Stimulated activated CD8-positive, alpha-beta memory T cell treated with anti-CD3 and anti-CD28 coated beads, Interleukin-4, amount 100 ng/mL, for 1 hour (primary cell): ENCODE results near the gene MED9.

Experiments
- DNase-seq, 2 donors: peaks; one replicate each; pipeline ENCODE4 v3.0.0-alpha.2; 2020; ENCODE audit warnings: low read depth in 2 of 2, low spot score in 1 of 2

Gene MED9

DNA sequence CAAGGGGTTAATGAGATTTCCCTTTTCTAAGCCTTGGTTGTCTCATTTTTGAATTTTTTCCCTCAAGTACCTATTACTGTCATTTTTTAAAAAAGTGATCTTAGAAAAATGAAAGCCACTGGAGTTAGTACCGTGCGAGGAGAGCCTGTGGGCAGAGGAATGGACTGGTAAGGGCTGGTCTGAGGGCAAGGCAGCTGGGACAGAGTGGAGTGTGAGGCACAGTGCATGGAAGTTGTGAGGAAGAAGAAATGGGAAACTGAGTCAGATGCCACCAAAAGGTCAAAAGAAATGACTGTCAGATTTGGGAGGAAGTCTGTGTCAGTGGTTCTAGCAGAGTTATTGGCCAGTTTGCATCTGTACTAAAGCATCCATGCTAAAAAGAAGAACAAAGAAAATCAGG, 11.2 kb downstream of the MED9 start:
- DNase-seq: no peak

DNA sequence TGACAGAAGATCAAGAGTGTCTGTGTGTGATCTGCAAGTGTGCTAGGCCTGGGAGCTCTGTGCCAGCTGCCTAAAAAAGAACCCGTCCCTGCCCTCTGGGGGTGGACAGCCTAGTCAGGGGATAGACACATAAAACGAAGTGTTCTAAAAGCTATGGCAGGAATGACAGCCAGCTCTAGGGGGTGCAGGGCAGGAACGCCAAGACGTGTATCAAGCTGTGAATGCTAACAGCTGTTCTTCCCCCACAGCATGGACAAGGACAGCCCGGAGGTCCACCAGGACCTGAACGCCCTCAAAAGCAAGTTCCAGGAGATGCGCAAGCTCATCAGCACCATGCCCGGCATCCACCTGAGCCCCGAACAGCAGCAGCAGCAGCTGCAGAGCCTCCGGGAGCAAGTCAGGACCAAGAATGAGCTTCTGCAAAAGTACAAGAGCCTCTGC, 14.3 kb downstream of the MED9 start:
- DNase-seq: no peak

DNA sequence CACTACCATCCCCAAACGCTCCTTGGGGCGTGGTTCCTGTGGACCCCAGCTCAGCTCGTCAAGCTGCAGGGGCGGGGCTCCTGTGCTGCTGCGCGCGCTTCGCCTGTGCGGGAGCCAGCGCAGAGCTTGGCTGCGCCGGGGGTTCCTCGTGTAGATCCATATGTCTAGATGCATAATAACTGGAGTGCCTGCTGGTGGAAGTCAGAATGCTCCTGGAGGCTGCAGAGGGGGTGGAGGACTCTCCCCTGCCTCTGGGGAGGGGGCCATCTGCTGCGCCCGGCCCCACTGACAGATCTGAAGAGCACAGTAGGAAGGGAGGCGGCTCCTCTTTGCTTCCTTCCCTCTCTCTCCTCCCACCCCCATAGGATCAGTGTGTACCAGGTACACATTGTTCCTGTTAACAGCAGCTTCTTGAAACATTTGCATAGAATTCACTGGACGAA, 14.8 kb downstream of the MED9 start:
- DNase-seq: no peak

DNA sequence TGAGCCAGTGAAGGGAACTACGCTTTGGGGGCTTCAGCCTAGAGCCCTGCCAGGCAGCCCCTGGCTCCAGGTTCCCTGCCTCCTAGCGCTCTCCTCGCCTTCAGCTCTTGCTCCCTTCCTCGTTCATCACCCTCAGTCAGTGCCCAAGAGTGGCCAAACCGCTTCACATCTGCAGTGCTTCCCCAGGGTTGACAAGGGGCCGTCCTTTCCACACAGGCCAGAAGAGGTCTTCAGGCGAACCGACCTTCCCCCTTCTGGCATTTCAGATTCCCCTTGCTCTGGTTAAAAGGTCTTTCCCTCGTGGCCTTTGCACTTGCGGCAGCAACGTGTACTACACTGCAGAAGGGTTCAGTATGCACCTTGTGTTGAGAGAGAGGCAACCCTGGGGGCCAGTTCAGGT, 15.3 kb downstream of the MED9 start:
- DNase-seq: no peak

DNA sequence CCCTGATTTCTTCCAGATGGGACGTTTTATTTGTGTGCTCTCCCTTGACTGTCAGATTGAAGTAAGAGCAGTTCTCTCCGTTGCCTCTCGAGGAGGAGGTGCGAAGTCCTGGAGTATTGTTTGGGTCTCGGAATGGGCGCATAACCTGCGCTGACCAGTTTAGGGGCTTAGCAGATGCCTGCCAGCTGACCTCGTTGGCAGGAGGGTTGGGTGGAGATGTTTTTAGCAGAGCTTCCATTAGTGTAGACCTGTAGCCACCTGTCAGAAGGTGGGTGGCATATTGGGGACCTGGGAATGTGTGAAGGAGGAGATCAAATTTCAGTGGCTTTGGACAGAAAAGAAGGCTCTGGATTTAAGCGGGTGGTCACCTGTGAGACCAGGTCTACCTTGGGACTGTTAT, 15.8 kb downstream of the MED9 start:
- no peak for DNase-seq

DNA sequence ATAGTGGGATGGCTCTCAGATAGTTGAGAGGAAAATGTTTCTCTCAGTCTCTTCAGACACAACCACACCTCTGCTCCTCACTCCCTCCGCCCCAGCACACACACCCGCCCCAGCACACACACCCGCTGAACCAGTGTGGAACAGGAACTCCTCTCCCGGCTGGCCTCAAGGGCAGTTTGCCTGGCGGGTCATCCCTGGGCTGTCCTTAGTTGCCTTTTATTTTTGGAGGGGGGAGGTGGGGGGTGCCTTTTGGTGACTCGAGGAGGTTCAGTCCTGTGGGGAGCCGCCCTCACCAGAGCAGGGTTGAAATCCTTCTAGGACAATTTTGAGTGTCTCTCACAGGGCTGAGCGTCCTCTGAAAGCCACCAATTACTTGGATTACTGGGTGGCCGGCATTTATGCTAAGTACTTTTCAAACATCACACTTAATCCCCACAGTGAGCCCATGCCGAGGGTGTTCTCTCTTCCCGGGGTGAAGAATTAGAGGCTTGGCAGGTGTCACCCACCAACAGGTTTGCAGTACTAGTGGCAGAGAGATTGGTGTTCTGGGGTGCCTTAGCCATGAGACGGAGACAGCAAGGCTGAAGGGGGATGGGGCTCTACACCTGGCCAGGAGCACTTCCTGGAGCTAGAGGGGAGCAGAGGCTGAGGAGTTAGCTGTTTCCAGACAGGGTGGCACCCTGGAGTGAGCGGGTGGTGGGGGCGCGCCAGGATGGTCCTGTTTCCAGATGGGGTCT, 16.6 kb downstream of the MED9 start:
- DNase-seq: no peak

DNA sequence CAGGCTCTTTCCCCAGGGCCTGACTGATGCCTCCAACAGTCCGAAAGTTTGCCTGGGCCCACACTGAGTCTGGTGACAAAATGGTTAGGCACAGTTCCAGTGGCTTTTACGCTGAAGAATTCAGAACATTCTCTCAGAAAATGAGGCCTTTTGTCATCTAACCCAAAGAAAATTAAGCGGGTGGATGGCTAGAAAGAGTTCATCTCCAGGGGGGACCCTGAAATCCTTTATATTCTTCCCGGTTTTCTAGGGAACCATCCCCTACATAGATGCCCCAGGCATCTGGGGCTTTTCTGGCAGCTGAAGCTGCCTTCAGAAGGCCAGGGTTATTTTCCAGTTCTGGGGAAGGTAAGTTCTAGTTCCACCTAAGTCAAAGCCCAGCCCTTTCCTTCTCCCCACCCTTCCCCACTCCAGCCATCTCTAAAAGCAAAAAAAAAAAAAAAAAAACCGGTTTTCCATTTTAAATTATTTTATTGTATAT, 17.2 kb downstream of the MED9 start:
- DNase-seq: no peak

DNA sequence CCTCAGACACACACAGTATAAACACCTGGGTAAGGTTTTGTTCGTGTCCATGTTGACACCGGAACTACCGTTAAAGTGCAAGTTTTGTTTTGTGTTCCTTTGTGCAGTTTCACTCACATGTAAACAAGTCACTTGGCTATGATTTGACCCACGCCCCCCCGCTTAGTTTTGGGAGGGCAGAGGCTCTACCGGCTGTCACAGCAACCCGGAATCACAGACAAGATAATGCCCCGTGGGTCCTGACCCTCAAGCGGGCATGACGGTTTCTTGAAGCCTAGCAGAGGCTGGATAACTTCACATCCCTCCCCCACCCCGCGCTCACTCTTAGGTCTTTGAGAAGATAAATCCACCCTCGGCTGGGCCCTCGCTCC, 17.7 kb downstream of the MED9 start:
- no peak for DNase-seq

DNA sequence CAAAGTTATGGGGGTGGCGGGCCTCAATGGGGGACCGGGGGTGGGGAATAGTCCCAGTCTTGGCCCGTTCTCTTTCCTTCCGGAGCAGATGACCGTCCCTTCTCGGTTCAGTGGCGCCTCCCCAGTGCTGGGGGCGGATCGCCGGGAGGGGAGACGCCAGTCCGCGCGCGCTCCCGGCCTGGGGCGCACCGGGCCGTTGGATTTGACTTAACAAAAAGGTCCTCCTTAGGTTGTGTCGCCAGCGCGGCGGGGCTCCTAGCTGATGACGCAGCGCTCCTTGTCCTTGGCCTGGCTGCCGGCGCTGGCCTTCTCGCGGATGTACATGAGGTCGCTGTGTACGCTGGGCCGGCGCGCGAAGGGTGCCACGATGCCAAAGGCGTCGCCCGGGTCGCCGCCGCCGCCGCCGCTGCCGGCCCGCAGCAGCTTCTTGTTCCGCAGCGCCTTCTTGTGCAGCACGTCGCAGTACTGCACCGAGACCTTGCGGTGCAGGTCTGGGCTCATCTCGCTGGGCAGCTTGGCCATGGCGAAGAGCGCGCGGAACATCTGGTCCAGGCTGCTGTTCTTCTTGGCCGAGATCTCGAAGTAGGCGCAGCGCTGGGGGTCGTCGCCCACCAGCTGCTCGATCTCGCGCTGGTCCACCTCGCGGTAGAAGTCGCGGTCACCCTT, 18.2 kb downstream of the MED9 start:
- no peak for DNase-seq

DNA sequence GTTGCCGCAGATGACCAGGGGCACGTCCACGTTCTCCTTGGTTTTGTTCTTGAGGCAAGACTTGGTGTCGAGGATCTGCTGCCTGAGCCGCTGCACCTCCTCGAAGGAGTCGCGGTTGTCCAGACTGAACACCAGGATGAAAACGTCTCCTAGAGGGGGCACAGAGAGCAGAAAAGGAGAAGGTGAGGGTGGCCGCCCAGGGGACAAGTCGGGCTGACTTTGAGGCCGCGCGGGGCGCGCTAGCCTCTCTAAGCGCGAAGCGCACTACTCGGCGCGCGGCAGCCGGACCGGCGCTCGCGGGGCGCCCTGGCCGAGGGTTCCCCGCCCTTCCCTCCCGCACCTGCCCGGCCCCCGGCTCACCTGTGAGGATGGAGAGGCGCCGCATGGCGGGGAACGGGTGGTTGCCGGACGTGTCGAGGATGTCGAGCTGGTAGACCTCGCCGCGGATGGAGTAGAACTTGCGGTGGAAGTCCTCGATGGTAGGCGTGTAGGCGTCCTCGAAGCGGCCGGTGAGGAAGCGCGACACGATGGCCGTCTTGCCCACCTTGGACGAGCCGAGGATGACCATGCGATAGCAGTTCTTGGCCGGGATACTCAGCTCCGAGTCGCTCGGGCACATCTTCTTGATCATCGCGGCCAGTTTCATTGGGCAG, 18.9 kb downstream of the MED9 start:
- peak in 1 of 2 donors; percentile 6 for DNase-seq

DNA sequence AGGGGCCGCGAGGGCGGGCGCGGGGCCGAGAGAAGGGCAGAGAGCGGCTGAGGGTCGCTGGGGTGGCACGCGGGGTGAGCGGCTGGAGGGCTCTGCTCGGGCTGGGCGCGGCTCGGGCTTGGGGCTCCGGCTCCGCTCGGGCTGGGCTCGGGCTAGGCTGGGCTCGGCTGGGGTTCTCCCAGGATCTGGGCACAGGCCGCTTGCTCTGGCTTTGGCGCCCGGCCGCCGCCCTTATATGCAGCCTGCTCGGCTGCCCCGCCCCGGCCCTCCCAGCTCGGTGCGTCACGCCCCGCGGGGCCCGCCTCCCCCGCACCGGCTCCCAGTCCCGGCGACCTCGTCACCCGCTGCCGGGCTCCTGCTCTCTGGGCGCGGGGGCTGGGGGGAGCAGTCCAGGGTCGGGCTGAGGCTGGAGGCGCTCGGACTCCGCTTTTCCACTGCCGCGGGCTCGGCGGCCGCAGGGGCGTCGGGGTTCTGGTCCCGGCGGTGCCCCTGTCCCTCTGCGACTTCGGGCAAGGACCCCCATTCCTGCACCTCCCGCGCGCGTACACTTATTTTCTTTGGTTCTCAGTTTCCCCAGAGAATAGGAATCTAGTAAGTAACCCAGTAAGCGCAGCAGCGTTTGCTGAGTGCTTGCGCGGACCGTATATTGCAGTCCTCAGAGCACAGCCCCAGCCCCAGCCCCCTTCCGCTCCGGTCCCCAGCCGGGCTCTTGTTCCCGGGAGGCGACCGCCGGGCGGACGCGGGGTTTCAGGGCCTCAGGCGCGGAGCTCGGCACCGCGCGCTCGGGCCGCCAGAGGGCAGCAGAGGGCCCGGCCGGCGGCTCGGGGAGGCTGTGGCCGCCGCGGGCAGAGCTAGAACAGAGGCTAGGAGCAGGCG, 19.6 kb downstream of the MED9 start, which contains the start of gene RASD1:
RASD1 (minus strand) TSS at position 207 of the 876 bp plus-strand sequence. CDS start 214 bp downstream, outside the sequence.
- DNase-seq: peak; percentile 44 to 59

DNA sequence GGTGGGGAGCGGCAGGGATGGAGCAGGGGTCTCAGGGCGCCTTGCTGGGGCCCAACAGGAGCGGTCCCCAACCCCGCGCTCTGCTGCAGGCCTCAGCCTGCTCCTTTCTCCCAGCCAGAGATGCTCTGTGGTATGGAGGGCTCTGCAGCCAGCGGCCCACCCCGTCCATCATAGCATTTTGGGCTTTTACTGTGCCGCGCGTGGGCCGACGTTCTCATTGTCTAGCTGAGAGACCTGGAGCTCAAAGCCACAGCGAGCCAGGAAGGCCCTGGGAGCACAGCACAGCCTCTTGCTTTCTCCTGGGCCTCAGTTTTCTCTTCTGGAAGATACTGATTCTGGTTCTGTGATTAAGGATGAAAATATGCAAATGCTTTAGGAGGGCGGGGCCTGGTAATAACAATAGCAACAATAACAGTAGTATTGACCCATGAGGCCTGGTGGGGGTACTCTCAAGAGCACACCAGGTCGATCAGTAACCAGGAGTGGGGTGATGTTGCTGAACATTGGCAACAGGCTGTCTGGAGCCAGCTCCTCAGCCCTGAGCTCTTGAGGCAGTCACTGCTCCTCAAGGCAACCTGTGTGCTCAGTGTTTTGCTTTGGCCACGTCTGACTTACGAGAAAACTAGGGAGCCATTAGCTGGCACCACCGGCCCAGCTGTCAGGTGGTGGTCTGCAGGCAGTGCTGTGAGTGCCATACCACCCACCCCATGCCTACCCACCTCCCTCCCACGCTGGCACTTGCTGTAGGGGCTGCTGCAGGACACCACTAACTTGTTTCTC, 20.5 kb downstream of the MED9 start:
- no peak for DNase-seq

DNA sequence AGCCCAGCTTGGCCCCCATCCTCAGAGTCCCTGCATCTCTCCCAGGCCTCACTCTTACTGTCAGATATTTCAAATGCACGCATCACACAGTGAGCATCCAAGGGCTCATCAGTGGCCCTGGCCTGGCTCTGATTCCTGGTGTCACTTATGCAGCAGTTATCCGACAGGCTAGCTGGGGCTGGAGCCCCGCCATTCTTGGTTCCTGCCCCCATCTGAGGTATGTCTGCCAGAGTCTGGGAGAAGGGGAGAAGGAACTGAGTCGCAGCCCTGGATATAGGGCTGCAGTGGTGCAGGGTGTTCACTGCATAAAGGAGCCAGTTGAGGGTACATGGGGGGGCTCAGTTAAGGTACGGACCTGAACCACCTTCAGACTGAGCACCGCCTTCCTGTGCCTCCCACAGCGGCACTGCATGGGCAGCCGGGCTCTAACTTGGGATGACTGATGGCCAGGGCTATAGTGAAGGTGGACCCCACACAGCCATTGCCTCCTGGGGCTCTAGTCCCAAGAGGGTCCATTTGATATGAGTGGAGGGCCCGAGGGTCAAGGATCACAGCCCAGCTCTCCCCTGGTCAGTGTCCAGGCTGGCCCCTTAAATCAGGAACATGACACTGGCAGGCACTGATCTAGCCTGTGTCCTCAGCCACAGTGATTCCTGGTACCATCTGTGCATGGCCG, 21.2 kb downstream of the MED9 start:
- DNase-seq: no peak

DNA sequence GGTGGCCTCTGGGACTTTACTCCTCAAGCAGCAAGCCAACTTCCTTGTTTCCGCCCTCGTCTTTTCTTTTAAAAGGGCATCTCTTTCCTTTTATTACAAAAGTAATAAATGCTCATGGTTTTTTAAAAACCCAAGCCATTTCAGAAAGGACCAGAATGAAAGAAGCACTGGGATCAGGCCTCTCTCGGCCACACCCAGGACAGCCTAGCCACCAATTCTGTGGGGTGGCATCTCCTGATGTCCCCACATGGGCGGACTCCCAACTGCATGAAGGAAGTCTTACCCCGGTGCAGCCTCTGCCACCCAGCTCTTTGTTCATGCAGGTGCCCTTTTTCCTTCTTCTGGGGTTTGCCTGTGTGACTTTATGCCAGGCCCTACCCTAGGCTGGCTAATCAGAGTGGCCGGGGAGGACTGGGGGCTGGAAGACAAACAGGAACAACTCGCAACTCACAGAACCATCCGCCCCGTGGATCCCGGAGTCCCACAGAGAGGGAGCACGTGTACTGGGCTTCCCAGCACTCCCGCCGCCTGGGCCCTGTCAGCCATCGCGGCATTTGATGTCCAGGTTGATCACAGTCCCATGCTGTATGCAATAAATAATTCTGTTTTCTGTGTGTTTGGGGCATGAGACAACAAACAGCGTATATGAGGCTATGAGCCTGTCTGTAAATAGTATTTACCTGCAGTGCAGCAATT, 22.0 kb downstream of the MED9 start:
- DNase-seq: no peak

DNA sequence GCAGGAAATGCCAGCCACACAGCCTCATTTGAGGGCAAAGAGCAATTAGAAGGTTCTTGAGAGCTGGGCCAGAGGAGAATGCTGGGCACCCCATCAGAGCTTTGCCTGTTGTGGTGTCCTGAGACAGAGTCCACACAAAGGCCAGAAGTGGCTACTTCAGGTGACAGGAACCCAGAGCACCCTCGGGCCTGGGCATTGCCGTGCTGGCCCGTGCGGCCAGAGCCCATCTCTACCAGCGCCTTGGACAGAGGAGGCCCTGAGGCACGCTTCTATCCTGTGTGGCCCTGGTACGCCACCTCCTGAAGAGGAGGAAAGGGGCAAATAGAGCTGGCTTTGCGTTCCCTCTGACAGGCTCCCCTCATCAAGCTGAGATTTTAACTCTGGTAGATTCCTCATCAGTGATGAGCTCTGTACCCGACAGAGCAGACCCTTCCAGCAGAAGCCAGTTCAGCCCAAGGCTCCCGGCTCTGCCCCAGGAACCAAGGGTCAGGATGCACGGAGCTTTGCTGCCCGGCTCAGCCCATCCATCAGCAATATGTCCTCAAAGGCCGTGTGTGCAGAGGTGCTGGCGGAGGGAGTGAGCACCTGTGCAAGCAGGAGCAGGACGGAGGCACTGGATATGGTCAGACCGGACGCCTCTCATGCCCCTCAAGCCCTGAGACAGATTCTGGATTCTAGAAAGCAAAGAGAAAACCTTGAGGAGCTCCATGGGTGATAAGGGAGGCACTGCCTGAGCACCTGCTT, 22.8 kb downstream of the MED9 start:
- DNase-seq: no peak

DNA sequence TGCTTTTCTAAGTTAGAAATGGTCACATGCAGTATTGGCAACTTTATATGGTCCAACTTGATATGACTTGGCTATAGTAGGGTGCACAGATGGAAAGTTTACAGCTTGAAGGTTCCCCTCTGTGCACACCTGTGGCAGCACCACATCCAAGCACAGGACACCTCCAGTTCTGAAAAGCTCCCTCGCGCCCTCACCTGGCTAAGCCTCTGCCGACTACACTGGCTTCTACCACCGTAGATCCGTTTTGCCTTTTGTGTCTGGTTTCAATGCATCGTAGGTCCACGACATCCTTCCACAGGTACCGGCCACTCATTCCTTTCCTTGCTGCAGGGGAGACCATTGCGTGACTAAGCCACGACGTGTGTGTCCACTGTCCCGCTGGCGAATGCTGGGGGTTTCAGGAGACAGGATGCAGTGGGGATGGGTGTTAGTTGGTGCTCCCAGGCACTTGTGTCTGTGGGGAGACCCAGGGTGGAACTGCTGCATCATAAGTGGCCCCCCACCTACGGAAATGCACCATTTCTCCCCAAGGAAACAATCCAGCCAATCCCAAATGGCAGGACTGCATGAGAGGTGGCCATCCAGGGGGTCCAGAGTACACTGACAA, 24.3 kb downstream of the MED9 start:
- DNase-seq: no peak

DNA sequence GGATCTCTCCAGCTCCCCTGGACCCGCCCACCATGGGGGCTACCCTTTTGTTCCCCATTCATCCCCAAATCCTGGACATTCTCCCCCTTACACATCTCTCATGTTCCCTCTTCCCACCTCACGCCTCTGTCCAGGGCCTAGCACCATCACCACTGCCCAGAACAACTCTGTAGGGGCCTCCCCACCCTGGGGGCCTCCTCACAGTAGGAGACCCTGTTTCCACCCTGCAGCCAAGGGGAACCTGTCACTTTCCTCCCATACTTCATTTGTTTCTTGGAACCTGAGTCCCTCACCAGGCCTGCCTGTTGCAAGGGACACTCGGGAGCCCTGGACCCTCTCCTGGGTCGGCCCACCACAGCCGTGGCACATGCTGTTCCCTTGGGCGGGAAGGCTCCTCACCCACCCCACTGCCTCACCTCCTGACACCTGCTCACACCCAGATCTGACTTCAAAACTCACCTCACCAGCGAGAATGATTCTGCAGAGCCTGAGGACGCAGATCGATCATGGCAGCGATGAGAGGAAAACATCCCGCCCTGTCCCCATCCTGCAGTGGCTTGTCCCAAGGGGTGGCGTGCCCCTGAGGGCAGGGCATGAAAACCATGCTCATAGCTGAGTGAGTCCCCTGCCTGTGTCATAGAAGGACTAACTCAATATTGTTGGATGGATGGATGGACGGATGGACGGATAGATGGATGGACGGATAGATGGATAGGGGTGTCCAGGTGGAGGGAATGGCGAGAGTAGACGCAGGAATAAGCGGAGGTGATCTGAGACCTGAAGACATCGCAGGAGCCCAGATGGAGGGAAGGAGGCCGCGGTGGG, 26.2 kb downstream of the MED9 start:
- DNase-seq: no peak
